Medulla oblongata (tissue), 1 donor: ENCODE data around the gene ZNF521.

Experiments used
- DNase-seq: peaks from one replicate; pipeline ENCODE4 v3.0.0-alpha.2; 2015; ENCODE audit errors: extremely low spot score

The ZNF521 gene

GRCh38 chr18:25077038-25077943 lies 274.7 kb downstream of the ZNF521 start:
- no peak for DNase-seq

- no peak for DNase-seq
Measured at GRCh38 chr18:25075783-25076182, 276.2 kb downstream of the ZNF521 start.

GRCh38 chr18:25075331-25075730 lies 276.6 kb downstream of the ZNF521 start:
- DNase-seq = peak; percentile 24

- DNase-seq = no peak
Measured at GRCh38 chr18:25074925-25075324, 277.0 kb downstream of the ZNF521 start.

- no peak for DNase-seq
Measured at GRCh38 chr18:25072205-25072604, 279.8 kb downstream of the ZNF521 start.

- DNase-seq = no peak
Measured at GRCh38 chr18:25067275-25068025, 284.5 kb downstream of the ZNF521 start.

GRCh38 chr18:25066516-25066915 lies 285.4 kb downstream of the ZNF521 start:
- no peak for DNase-seq

GRCh38 chr18:25062720-25063119 lies 289.2 kb downstream of the ZNF521 start:
- no peak for DNase-seq

- DNase-seq = no peak
Measured at GRCh38 chr18:25061395-25061794, 290.6 kb downstream of the ZNF521 start.

- peak; percentile 49 for DNase-seq
Measured at GRCh38 chr18:25058521-25058920, 293.4 kb downstream of the ZNF521 start.

GRCh38 chr18:25057491-25058050 lies 294.4 kb downstream of the ZNF521 start:
- no peak for DNase-seq

- DNase-seq = no peak
Measured at GRCh38 chr18:25056429-25056828, 295.5 kb downstream of the ZNF521 start.

GRCh38 chr18:25055076-25055475 lies 296.9 kb downstream of the ZNF521 start:
- no peak for DNase-seq

GRCh38 chr18:25053466-25053865 lies 298.5 kb downstream of the ZNF521 start:
- no peak for DNase-seq

- no peak for DNase-seq
Measured at GRCh38 chr18:25052511-25052921, 299.4 kb downstream of the ZNF521 start.

GRCh38 chr18:25050605-25051004 lies 301.4 kb downstream of the ZNF521 start:
- DNase-seq = no peak

GRCh38 chr18:25047983-25048382 lies 304.0 kb downstream of the ZNF521 start:
- DNase-seq = no peak

GRCh38 chr18:25047421-25047820 lies 304.5 kb downstream of the ZNF521 start:
- DNase-seq = no peak

- no peak for DNase-seq
Measured at GRCh38 chr18:25044694-25045093, 307.3 kb downstream of the ZNF521 start.

- no peak for DNase-seq
Measured at GRCh38 chr18:25043104-25043503, 308.9 kb downstream of the ZNF521 start.

- DNase-seq = no peak
Measured at GRCh38 chr18:25042641-25043051, 309.3 kb downstream of the ZNF521 start.

GRCh38 chr18:25039781-25040180 lies 312.2 kb downstream of the ZNF521 start:
- no peak for DNase-seq

GRCh38 chr18:25038261-25038660 lies 313.7 kb downstream of the ZNF521 start:
- DNase-seq = no peak
